SK-N-SH (cell line): ENCODE data around the gene ABHD17C. TPM values are rescaled to one million over a fixed set of nuclear protein-coding genes. Genes with fewer than 3 reads are reported as not detected.

ENCODE experiments used
- CTCF ChIA-PET: fragments of 300-600, 350-600 bp; formaldehyde crosslinking; extraction: SDS; loops from one replicate; lab custom pipeline; 2021; lab: Yijun Ruan, JAX
- POLR2A ChIA-PET: fragments of 350-600 bp; sonication (Branson Sonifier 250); formaldehyde crosslinking; extraction: SDS; loops from one replicate; lab custom pipeline; 2020; ENCODE audit warnings: antibody characterized with exemption, inconsistent platforms; lab: Yijun Ruan, JAX
- DNase-seq: peaks from one replicate; pipeline ENCODE4 v3.0.0; 2012
- H2AFZ ChIP-seq: fragments of 200-600 bp; sonication (generic); 2 replicates; pipeline ENCODE4 v1.8.1; 2016; ENCODE audit warnings: antibody characterized with exemption, mild to moderate bottlenecking, low read depth
- H3F3A ChIP-seq: fragments of 200-600 bp; sonication (generic); replicated peaks from 2 replicates; pipeline ENCODE3; 2016; ENCODE audit warnings: antibody characterized with exemption, mild to moderate bottlenecking; ENCODE audit not compliant: insufficient read depth
- H3K27ac ChIP-seq, 2 experiments: fragments of 200-500 bp in 1 of 2; fragments of 200-600 bp in 1 of 2; sonication (Bioruptor generic) in 1 of 2; sonication (generic), shearing (Covaris generic) in 1 of 2; 2 replicates each; pipeline versions ENCODE4 v1.5.1 to v1.6.1; 2014 to 2016; ENCODE audit warnings: low read depth in 2 of 2, inconsistent platforms in 1 of 2, low read length in 1 of 2, mild to moderate bottlenecking in 1 of 2, mixed read lengths in 1 of 2
- H3K27me3 ChIP-seq: fragments of 200-600 bp; sonication (generic), shearing (Covaris generic); 2 replicates; pipeline ENCODE4 v1.6.1; 2016; ENCODE audit warnings: mixed run types; ENCODE audit not compliant: insufficient read depth
- H3K36me3 ChIP-seq, 2 experiments: fragments of 200-500 bp in 1 of 2; fragments of 200-600 bp in 1 of 2; sonication (Bioruptor generic) in 1 of 2; sonication (generic) in 1 of 2; replicated peaks in 1 of 2; 2 replicates each; pipeline versions ENCODE3 to v1.5.1; 2014 to 2016; ENCODE audit warnings: low read length in 1 of 2, mild to moderate bottlenecking in 1 of 2; ENCODE audit not compliant: insufficient read depth in 2 of 2, control insufficient read depth in 1 of 2
- H3K4me1 ChIP-seq, 2 experiments: fragments of 200-500 bp in 1 of 2; fragments of 200-600 bp in 1 of 2; sonication (Bioruptor generic) in 1 of 2; sonication (generic), shearing (Covaris generic) in 1 of 2; 2 replicates each; pipeline versions ENCODE4 v1.5.1 to v1.6.1; 2014 to 2016; ENCODE audit warnings: low read depth in 1 of 2, low read length in 1 of 2, mixed run types in 1 of 2; ENCODE audit not compliant: insufficient read depth in 2 of 2, control insufficient read depth in 1 of 2
- H3K4me2 ChIP-seq: fragments of 200-600 bp; sonication (generic), shearing (Covaris generic); 2 replicates; pipeline ENCODE4 v1.6.1; 2017; ENCODE audit warnings: mixed run types
- H3K4me3 ChIP-seq, 2 experiments: fragments of 200-500 bp in 1 of 2; fragments of 200-600 bp in 1 of 2; sonication (Bioruptor generic) in 1 of 2; sonication (generic), shearing (Covaris generic) in 1 of 2; 2 replicates each; pipeline versions ENCODE4 v1.5.1 to v1.8.1; 2014 to 2016; ENCODE audit warnings: low read depth in 2 of 2, inconsistent platforms in 1 of 2, low read length in 1 of 2, mild to moderate bottlenecking in 1 of 2, mixed read lengths in 1 of 2, moderate library complexity in 1 of 2
- H3K79me2 ChIP-seq: fragments of 200-600 bp; sonication (generic); 2 replicates; pipeline ENCODE4 v1.8.1; 2017; ENCODE audit warnings: mild to moderate bottlenecking; ENCODE audit not compliant: insufficient read depth
- H3K9ac ChIP-seq: fragments of 200-600 bp; sonication (generic); 2 replicates; pipeline ENCODE4 v1.6.1; 2017; ENCODE audit warnings: mixed run types
- H3K9me2 ChIP-seq: fragments of 200-600 bp; sonication (generic); 2 replicates; pipeline ENCODE4 v1.6.1; 2017; ENCODE audit warnings: mixed run types
- H3K9me3 ChIP-seq: fragments of 200-600 bp; sonication (generic); 2 replicates; pipeline ENCODE4 v1.6.1; 2017; ENCODE audit warnings: mixed run types, mild to moderate bottlenecking, moderate library complexity
- H4K20me1 ChIP-seq: fragments of 200-600 bp; sonication (generic); 2 replicates; pipeline ENCODE4 v1.6.1; 2017; ENCODE audit warnings: mild to moderate bottlenecking, mixed run types; ENCODE audit not compliant: insufficient read depth
- CTCF ChIP-seq: fragments of 200-600 bp; sonication (generic); IDR thresholded peaks from 2 replicates; pipeline ENCODE4 v1.6.1; 2017; ENCODE audit warnings: antibody characterized with exemption, mild to moderate bottlenecking, moderate library complexity
- ELF1 ChIP-seq: IDR thresholded peaks from 2 replicates; pipeline ENCODE4 v1.4.0; 2012
- EP300 ChIP-seq, 2 experiments: IDR thresholded peaks; 2 replicates each; pipeline versions ENCODE4 v1.4.0 to v1.6.1; 2012; ENCODE audit warnings: borderline replicate concordance in 1 of 2, low read depth in 1 of 2, low read length in 1 of 2
- FOXJ3 ChIP-seq: sonication (generic); formaldehyde crosslinking; IDR thresholded peaks from 2 replicates; pipeline ENCODE4 v1.5.1; 2020; ENCODE audit warnings: mild to moderate bottlenecking, missing genetic modification reagents
- MAX ChIP-seq: IDR thresholded peaks from 2 replicates; pipeline ENCODE4 v1.4.0; 2012; ENCODE audit warnings: low read depth
- MXI1 ChIP-seq: IDR thresholded peaks from 2 replicates; pipeline ENCODE4 v1.6.1; 2012; ENCODE audit warnings: mild to moderate bottlenecking, low read depth, low read length, improper control_type of control experiment
- NFIC ChIP-seq: IDR thresholded peaks from 2 replicates; pipeline ENCODE4 v1.4.0; 2012; ENCODE audit warnings: borderline replicate concordance
- NRF1 ChIP-seq: IDR thresholded peaks from 2 replicates; pipeline ENCODE4 v1.6.1; 2012; ENCODE audit warnings: low read depth, mild to moderate bottlenecking, low read length
- PBX3 ChIP-seq: IDR thresholded peaks from 2 replicates; pipeline ENCODE4; 2012
- POLR2AphosphoS5 ChIP-seq: IDR thresholded peaks from 2 replicates; pipeline ENCODE4 v1.6.1; 2012; ENCODE audit warnings: low read depth, low read length
- RXRA ChIP-seq: IDR thresholded peaks from 2 replicates; pipeline ENCODE4 v1.4.0; 2012; ENCODE audit warnings: low read depth, mild to moderate bottlenecking, borderline replicate concordance
- SIN3A ChIP-seq: IDR thresholded peaks from 2 replicates; pipeline ENCODE4 v1.6.1; 2012; ENCODE audit warnings: low read depth, mild to moderate bottlenecking, low read length, moderate library complexity, borderline replicate concordance
- SMC3 ChIP-seq: IDR thresholded peaks from 2 replicates; pipeline ENCODE4 v1.6.1; 2012; ENCODE audit warnings: low read depth, low read length, improper control_type of control experiment
- TAF1 ChIP-seq: IDR thresholded peaks from 2 replicates; pipeline ENCODE4 v1.6.1; 2012; ENCODE audit warnings: low read depth, mild to moderate bottlenecking, low read length, moderate library complexity, borderline replicate concordance
- TEAD4 ChIP-seq: IDR thresholded peaks from 2 replicates; pipeline ENCODE4 v1.4.0; 2012; ENCODE audit warnings: mild to moderate bottlenecking, borderline replicate concordance; ENCODE audit not compliant: insufficient read depth
- USF1 ChIP-seq: IDR thresholded peaks from 2 replicates; pipeline ENCODE4 v1.4.0; 2012; ENCODE audit warnings: low read depth, borderline replicate concordance
- USF2 ChIP-seq: fragments of 150-350 bp; IDR thresholded peaks from 2 replicates; pipeline ENCODE4 v1.6.1; 2017; ENCODE audit warnings: antibody characterized with exemption, low read length, low read depth, borderline replicate concordance
- YY1 ChIP-seq: IDR thresholded peaks from 2 replicates; pipeline ENCODE4 v1.4.0; 2012; ENCODE audit warnings: low read depth, mild to moderate bottlenecking
- WGBS: methylation state at CpG from one replicate; pipeline ENCODE4 v1.1.6; 2017; ENCODE audit warnings: low lambda C conversion rate; 5-methylcytosine and 5-hydroxymethylcytosine counted together
- polyA plus RNA-seq, 3 experiments: library from polyadenylated mRNA; depleted of rRNA; stranded (reverse); fragments of >200 nt; gene quantifications; 2 replicates each; pipeline ENCODE4 v1.2.3, GENCODE V29; 2012

The ABHD17C gene
- polyA plus RNA-seq, 1 of the 3 experiments (the other 2 are of a cell fraction), result 11.7 TPM

- ChIA-PET CTCF (interaction anchor here (0.8 to 1.8 kb wide), 2 partner anchors 23 to 307 kb away, joined by 3 to 4 read pairs; no protein-coding TSS in a partner anchor), POLR2A (no interaction called here)
- no peak for DNase-seq
- H3K9ac ChIP-seq, result no peak overlapping the region
- no peaks in the 10 kb centered on the region for H3F3A ChIP-seq
- H3K9me3 ChIP-seq, result no peaks in the 10 kb centered on the region
- no peaks in the 10 kb centered on the region for H4K20me1 ChIP-seq
- peaks cover 0 to 2% of the 10 kb centered on the region in 2 experiments; a peak in 1 of 4 replicates for H3K4me1 ChIP-seq
- H3K79me2 ChIP-seq, result no peaks in the 10 kb centered on the region; the same call in 1 of the 2 replicates
- TF ChIP-seq CTCF, result no peak
- TF ChIP-seq POLR2AphosphoS5, result no peak
- no peak for TF ChIP-seq NFIC
- no peak for TF ChIP-seq NRF1
- no peak for TF ChIP-seq SMC3
- no peak overlapping the region for H3K4me2 ChIP-seq
- no peaks in the 10 kb centered on the region for H3K9me2 ChIP-seq
- H3K36me3 ChIP-seq, result peaks cover 13 to 38% of the 10 kb centered on the region in 2 experiments
- H3K27me3 ChIP-seq, result no peaks in the 10 kb centered on the region
- H2AFZ ChIP-seq, result no peak overlapping the region
- no peak overlapping the region for H3K4me3 ChIP-seq
- 71% methylated on average over 2 of the region's 2 CpGs for WGBS
- no peak overlapping the region for H3K27ac ChIP-seq
Measured at GRCh38 chr15:80753161-80753560, 58.1 kb downstream of the ABHD17C start.

- peaks cover 0 to 2% of the 10 kb centered on the region in 2 experiments; a peak in 1 of 4 replicates for H3K4me1 ChIP-seq
- no peak overlapping the region for H3K27ac ChIP-seq
- ChIA-PET POLR2A (no interaction called here), CTCF (interaction anchor here (1.0 to 1.8 kb wide), 4 partner anchors 22 to 298 kb away, joined by 4 to 6 read pairs (median 6); no protein-coding TSS in a partner anchor)
- H3K36me3 ChIP-seq, result peaks cover 13 to 38% of the 10 kb centered on the region in 2 experiments
- no peaks in the 10 kb centered on the region for H3K9me3 ChIP-seq
- no peaks in the 10 kb centered on the region for H4K20me1 ChIP-seq
- 96% methylated on average over 8 of the region's 8 CpGs for WGBS
- no peak overlapping the region for H2AFZ ChIP-seq
- no peak overlapping the region for H3K4me2 ChIP-seq
- no peaks in the 10 kb centered on the region for H3K9me2 ChIP-seq
- H3K9ac ChIP-seq, result no peak overlapping the region
- DNase-seq, result no peak
- H3K4me3 ChIP-seq, result no peak overlapping the region
- no peak for TF ChIP-seq USF1
- TF ChIP-seq USF2, result no peak
- TF ChIP-seq TAF1, result no peak
- TF ChIP-seq MAX, result no peak
- TF ChIP-seq CTCF, result no peak
- no peak for TF ChIP-seq FOXJ3 (CRISPR knock-in tag)
- no peak for TF ChIP-seq YY1
- TF ChIP-seq ELF1, result no peak
- TF ChIP-seq TEAD4, result no peak
- no peak for TF ChIP-seq PBX3
- TF ChIP-seq SIN3A, result no peak
- TF ChIP-seq RXRA, result no peak
- no peak for TF ChIP-seq NRF1
- TF ChIP-seq EP300 (IDR thresholded peaks at IDR 0.05; ENCODE audit: borderline replicate concordance in 1 of 2, low read depth in 1 of 2, low read length in 1 of 2), result no peak
- TF ChIP-seq MXI1, result no peak
- TF ChIP-seq, all 33 proteins: peak for 0
- Histone ChIP-seq H3F3A (no peaks in the 10 kb centered on the region), H3K79me2 (no peaks in the 10 kb centered on the region), H3K27me3 (no peaks in the 10 kb centered on the region)
Measured at GRCh38 chr15:80754014-80754413, 58.9 kb downstream of the ABHD17C start.
